Liver (tissue), 3 donors: Measurements from ENCODE around the gene NUDT4.

Source experiments
- GABPA ChIP-seq, 2 donors: IDR thresholded peaks in 1 of 2; conservative IDR thresholded peaks in 1 of 2; 2 replicates each; pipeline ENCODE4 v1.6.1; 2016; ENCODE audit warnings: antibody characterized with exemption in 2 of 2, mild to moderate bottlenecking in 1 of 2, moderate library complexity in 1 of 2
- TAF1 ChIP-seq: conservative IDR thresholded peaks from 2 replicates; pipeline ENCODE4 v1.6.1; 2016; ENCODE audit warnings: antibody characterized with exemption, mild to moderate bottlenecking
- TF ChIP-seq, protein P1 (sequence below): fragments of 150-350 bp; IDR thresholded peaks from 2 replicates; pipeline ENCODE4 v1.5.1; 2017; ENCODE audit warnings: improper control_type of control experiment, low read depth, low read length; ENCODE audit not compliant: missing input control
- donor health status: healthy.
- donor health status: healthy.

DNA sequence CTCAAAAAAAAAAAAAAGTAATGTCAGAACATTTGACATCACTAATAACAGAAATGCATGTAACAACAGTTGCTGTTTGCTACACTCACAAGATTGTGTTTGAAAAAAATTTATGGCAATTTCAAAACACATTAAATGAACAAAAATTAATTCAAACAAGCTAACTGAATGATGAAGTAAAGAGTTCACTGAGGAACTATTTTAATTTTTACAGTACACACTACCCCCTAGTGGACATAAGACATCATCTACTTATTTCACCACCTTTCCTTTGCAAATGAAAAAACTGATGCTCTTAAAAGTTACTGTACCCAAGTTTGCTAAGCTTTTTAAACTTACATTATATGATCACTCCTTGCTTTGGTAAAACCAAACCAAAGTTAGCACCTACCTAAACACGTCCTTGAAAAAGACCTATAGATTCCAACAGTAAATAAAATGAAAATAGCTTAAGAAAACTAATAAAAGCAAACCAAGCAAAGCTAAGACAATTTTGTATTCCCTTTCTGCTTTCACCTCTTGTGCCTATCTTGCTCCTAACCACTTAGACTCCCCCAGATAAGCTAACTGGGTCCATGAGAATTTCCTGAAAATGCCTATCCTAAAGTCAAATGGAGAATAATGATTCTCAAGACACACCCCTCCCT lies 41.8 kb downstream of the NUDT4 start:
- TF ChIP-seq GABPA (IDR thresholded peaks at IDR 0.05 in 1 of 2, conservative IDR thresholded peaks at IDR 0.05 in 1 of 2): no peak
- TF ChIP-seq, protein P1, sequence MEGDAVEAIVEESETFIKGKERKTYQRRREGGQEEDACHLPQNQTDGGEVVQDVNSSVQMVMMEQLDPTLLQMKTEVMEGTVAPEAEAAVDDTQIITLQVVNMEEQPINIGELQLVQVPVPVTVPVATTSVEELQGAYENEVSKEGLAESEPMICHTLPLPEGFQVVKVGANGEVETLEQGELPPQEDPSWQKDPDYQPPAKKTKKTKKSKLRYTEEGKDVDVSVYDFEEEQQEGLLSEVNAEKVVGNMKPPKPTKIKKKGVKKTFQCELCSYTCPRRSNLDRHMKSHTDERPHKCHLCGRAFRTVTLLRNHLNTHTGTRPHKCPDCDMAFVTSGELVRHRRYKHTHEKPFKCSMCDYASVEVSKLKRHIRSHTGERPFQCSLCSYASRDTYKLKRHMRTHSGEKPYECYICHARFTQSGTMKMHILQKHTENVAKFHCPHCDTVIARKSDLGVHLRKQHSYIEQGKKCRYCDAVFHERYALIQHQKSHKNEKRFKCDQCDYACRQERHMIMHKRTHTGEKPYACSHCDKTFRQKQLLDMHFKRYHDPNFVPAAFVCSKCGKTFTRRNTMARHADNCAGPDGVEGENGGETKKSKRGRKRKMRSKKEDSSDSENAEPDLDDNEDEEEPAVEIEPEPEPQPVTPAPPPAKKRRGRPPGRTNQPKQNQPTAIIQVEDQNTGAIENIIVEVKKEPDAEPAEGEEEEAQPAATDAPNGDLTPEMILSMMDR: peak; percentile 62
- no peak for TF ChIP-seq TAF1
